Endothelial cell (in vitro differentiated cells): Measurements from ENCODE around the gene NCAM2. TPM values are rescaled to one million over a fixed set of nuclear protein-coding genes. Genes with fewer than 3 reads are reported as not detected.

Experiments
- DNase-seq: peaks from one replicate; pipeline ENCODE4 v3.0.0; 2021; ENCODE audit warnings: low spot score
- H3K27ac Mint-ChIP-seq: one replicate; pipeline ENCODE4 v1.8.0; 2021; ENCODE audit warnings: mixed read lengths, inconsistent platforms; ENCODE audit not compliant: unreplicated experiment
- H3K27me3 Mint-ChIP-seq: one replicate; pipeline ENCODE4 v1.8.0; 2021; ENCODE audit warnings: mild to moderate bottlenecking, moderate library complexity, mixed read lengths, inconsistent platforms; ENCODE audit not compliant: unreplicated experiment
- H3K36me3 Mint-ChIP-seq: one replicate; pipeline ENCODE4 v1.8.0; 2021; ENCODE audit warnings: mild to moderate bottlenecking, low read depth, mixed read lengths, inconsistent platforms; ENCODE audit not compliant: unreplicated experiment
- H3K4me1 Mint-ChIP-seq: one replicate; pipeline ENCODE4 v1.8.0; 2021; ENCODE audit warnings: mild to moderate bottlenecking, mixed read lengths, inconsistent platforms; ENCODE audit not compliant: unreplicated experiment
- H3K4me3 Mint-ChIP-seq: one replicate; pipeline ENCODE4 v1.8.0; 2021; ENCODE audit warnings: mild to moderate bottlenecking, mixed read lengths, inconsistent platforms; ENCODE audit not compliant: unreplicated experiment
- H3K9me3 Mint-ChIP-seq: one replicate; pipeline ENCODE4 v1.8.0; 2021; ENCODE audit warnings: mixed read lengths, inconsistent platforms; ENCODE audit not compliant: unreplicated experiment
- CTCF ChIP-seq: fragments of 200-600 bp; sonication (generic); IDR thresholded peaks from one replicate; pipeline ENCODE4 v1.5.0; 2021; ENCODE audit warnings: antibody characterized with exemption; ENCODE audit not compliant: unreplicated experiment
- total RNA-seq: library from RNA; stranded (reverse); fragmentation: NEBNext Ultra II Directional; extraction: Animal tissue kit (Norgen Biotek cat#: 25700); gene quantifications from one replicate; pipeline ENCODE4 v1.2.1, GENCODE V29; 2021; ENCODE audit not compliant: unreplicated experiment

NCAM2 gene
- total RNA-seq, 1 donor from 2014 or later, result 0.64 TPM

- Mint-ChIP-seq H3K27ac (no peak overlapping the region), H3K27me3 (no peaks in the 10 kb centered on the region), H3K4me3 (no peak overlapping the region), H3K36me3 (no peaks in the 10 kb centered on the region), H3K9me3 (no peaks in the 10 kb centered on the region), H3K4me1 (no peaks in the 10 kb centered on the region)
- no peak for TF ChIP-seq CTCF
- DNase-seq, result no peak
Observed at GRCh38 chr21:21019681-21020080, 21.5 kb downstream of the NCAM2 start.

GRCh38 chr21:21025742-21026141 lies 27.5 kb downstream of the NCAM2 start:
- Mint-ChIP-seq H3K4me3 (no peak overlapping the region), H3K27ac (no peak overlapping the region), H3K36me3 (no peaks in the 10 kb centered on the region), H3K4me1 (no peaks in the 10 kb centered on the region), H3K27me3 (no peaks in the 10 kb centered on the region), H3K9me3 (no peaks in the 10 kb centered on the region)
- no peak for DNase-seq
- TF ChIP-seq CTCF, result no peak

GRCh38 chr21:21028275-21028820 lies 30.1 kb downstream of the NCAM2 start:
- H3K4me3 Mint-ChIP-seq, result no peak overlapping the region
- TF ChIP-seq CTCF, result no peak
- no peak for DNase-seq
- H3K4me1 Mint-ChIP-seq, result no peaks in the 10 kb centered on the region
- no peaks in the 10 kb centered on the region for H3K36me3 Mint-ChIP-seq
- H3K27ac Mint-ChIP-seq, result no peak overlapping the region
- H3K9me3 Mint-ChIP-seq, result no peaks in the 10 kb centered on the region
- H3K27me3 Mint-ChIP-seq, result no peaks in the 10 kb centered on the region

GRCh38 chr21:21029164-21029563 lies 31.0 kb downstream of the NCAM2 start:
- H3K27me3 Mint-ChIP-seq, result no peaks in the 10 kb centered on the region
- H3K9me3 Mint-ChIP-seq, result no peaks in the 10 kb centered on the region
- TF ChIP-seq CTCF, result no peak
- H3K36me3 Mint-ChIP-seq, result no peaks in the 10 kb centered on the region
- H3K4me3 Mint-ChIP-seq, result no peak overlapping the region
- H3K27ac Mint-ChIP-seq, result no peak overlapping the region
- no peak for DNase-seq
- H3K4me1 Mint-ChIP-seq, result no peaks in the 10 kb centered on the region

GRCh38 chr21:21030311-21030710 lies 32.1 kb downstream of the NCAM2 start:
- no peak for DNase-seq
- Mint-ChIP-seq H3K27ac (no peak overlapping the region), H3K27me3 (no peaks in the 10 kb centered on the region), H3K9me3 (no peaks in the 10 kb centered on the region), H3K4me3 (no peak overlapping the region), H3K36me3 (no peaks in the 10 kb centered on the region), H3K4me1 (no peaks in the 10 kb centered on the region)
- no peak for TF ChIP-seq CTCF
